Heart right ventricle (tissue), 16 donors: ENCODE measurements around the gene MINAR2. TPM values are rescaled to one million over a fixed set of nuclear protein-coding genes. Genes with fewer than 3 reads are reported as not detected.

Experiments
- ATAC-seq, 8 donors: fragments of 200-7000 bp; cut with Tn5 transposase; one replicate each; pipeline ENCODE4 v1.9.1; 2020; ENCODE audit warnings: mild to moderate bottlenecking in 8 of 8, moderate library complexity in 8 of 8, moderate number of reproducible peaks in 1 of 8
- DNase-seq, 2 donors: peaks; one replicate each; pipeline ENCODE4 v3.0.0-alpha.2; 2020
- H3K27ac ChIP-seq, 10 donors: fragments of 200-600 bp; sonication (generic) in 2 of 10; one replicate each; pipeline versions ENCODE4 v1.5.0 to v1.8.0; 2020 to 2022; ENCODE audit warnings: mild to moderate bottlenecking in 3 of 10
- H3K27me3 ChIP-seq, 7 donors: fragments of 200-600 bp; one replicate each; pipeline ENCODE4 v1.8.0; 2021 to 2022; ENCODE audit warnings: mild to moderate bottlenecking in 2 of 7
- H3K36me3 ChIP-seq, 9 donors: fragments of 200-600 bp; sonication (generic) in 1 of 9; one replicate each; pipeline versions ENCODE4 v1.5.0 to v1.8.0; 2020 to 2022; ENCODE audit warnings: mild to moderate bottlenecking in 2 of 9
- H3K4me1 ChIP-seq, 9 donors: fragments of 200-600 bp; sonication (generic) in 1 of 9; one replicate each; pipeline versions ENCODE4 v1.5.0 to v1.8.0; 2020 to 2022; ENCODE audit warnings: mild to moderate bottlenecking in 4 of 9
- H3K4me3 ChIP-seq, 10 donors: fragments of 200-600 bp; sonication (generic) in 2 of 10; one replicate each; pipeline versions ENCODE4 v1.5.0 to v1.8.0; 2020 to 2022; ENCODE audit warnings: mild to moderate bottlenecking in 7 of 10, moderate library complexity in 2 of 10
- H3K9me3 ChIP-seq, 11 donors: fragments of 200-600 bp in 10 of 11; sonication (generic) in 2 of 11; one replicate each; pipeline versions ENCODE4 v1.5.0 to v1.8.0; 2013 to 2022; ENCODE audit warnings: mild to moderate bottlenecking in 2 of 11, control low read depth in 1 of 11, moderate library complexity in 1 of 11
- CTCF ChIP-seq, 9 donors: fragments of 200-600 bp; sonication (generic) in 2 of 9; IDR thresholded peaks; one replicate each; pipeline versions ENCODE4 v1.5.0 to v1.8.0; 2021 to 2022; ENCODE audit warnings: antibody characterized with exemption in 9 of 9, mild to moderate bottlenecking in 5 of 9, moderate library complexity in 1 of 9
- WGBS, 2 donors: extraction: QIAGEN DNeasy Blood & Tissue Kit; methylation state at CpG; one replicate each; pipeline ENCODE4 v1.1.7; 2013; ENCODE audit warnings: inconsistent platforms in 1 of 2; 5-methylcytosine and 5-hydroxymethylcytosine counted together
- intact Hi-C, 10 donors: fragments of 100-400 bp; cut with DNase I; formaldehyde crosslinking; loops; one replicate each; pipeline versions ENCODE4 v1.11.1 to v1.14.2; 2022
- polyA plus RNA-seq, 2 donors: library from polyadenylated mRNA; stranded (reverse); fragments of 200-250 nt; gene quantifications; one replicate each; pipeline ENCODE4 v1.2.3, GENCODE V29; 2013
- total RNA-seq, 10 donors: library from RNA; stranded (reverse); fragmentation: NEBNext Ultra II Directional in 3 of 10; extraction: Animal tissue kit (Norgen Biotek cat#: 25700) in 3 of 10; gene quantifications; one replicate each; pipeline versions ENCODE4 v1.2.1 to v1.2.4, GENCODE V29; 2021 to 2023
- donor health status: Arrhythmogenic right ventricular cardiomyopathy.
- donor health status: ischemic (EF 13 %, LVEDD 7.1; RV severe dilation, severe dysfunction).
- donor health status: healthy with polysubstance abuse.
- donor health status: DM: no; HTN: yes; CAD: no.
- donor health status: DM: no; HTN: no; CAD: no.
- donor health status: ischemic (EF 25% LVEDD 6.9; RV normal size, moderate dysfunction).
- donor health status: ischemic (EF 25% LVEDD 5.7; RV mildly dilated, moderate dysfunction).
- donor health status: healthy.
- donor health status: DM: yes; HTN: yes; CAD: no.
- donor health status: Ischemic cardiomyopathy.
- donor health status: ischemic (EF 35%, LVEDD 5.7; RV mildly dilated, moderate dysfunction).
- donor health status: nonischemic (EF 11% LVEDD 7.7; RV severe dilation, severe dysfunction).
- donor health status: DM: yes; HTN: yes; CAD: no.
- donor health status: PGD.
- donor health status: ischemic (EF 29% LVEDD 5.4; RV normal size, mild dysfunction).
- donor health status: nonischemic (EF 23%, LVEDD 6.1; RV moderate dilation, normal function).

The MINAR2 gene
- total and polyA plus RNA-seq, 12 donors: 0.01 TPM; not detected in 11

DNA sequence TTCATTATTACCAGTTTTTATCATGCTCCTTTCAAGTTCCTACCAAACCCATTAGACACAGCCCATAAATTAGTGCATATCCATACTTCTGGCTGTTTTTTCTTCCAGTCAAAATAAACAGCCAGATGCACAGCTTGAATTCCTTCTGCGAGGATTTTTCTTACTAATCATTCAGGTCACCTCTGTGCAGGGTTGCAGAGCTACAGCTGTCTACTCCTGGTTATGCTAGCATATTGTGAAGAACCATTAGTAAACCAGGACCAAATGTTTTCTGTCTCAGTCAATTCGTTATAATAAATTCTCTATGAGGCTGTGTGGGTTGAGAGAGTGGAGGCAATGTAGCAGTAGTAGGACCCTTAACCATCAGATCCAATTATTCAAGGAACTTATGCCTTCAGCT, 8.1 kb upstream of the MINAR2 start:
- Histone ChIP-seq H3K4me1 (no peaks in the 10 kb centered on the region), H3K4me3 (no peak overlapping the region), H3K36me3 (no peaks in the 10 kb centered on the region), H3K9me3 (no peaks in the 10 kb centered on the region), H3K27ac (no peak overlapping the region), H3K27me3 (no peaks in the 10 kb centered on the region)
- no peak for DNase-seq
- no peak for TF ChIP-seq CTCF (IDR thresholded peaks at IDR 0.05)
- no peak for ATAC-seq
- intact Hi-C loops: no loop called here
- 76 to 77% methylated on average over 2 of the region's 2 CpGs for WGBS, 2 donors

DNA sequence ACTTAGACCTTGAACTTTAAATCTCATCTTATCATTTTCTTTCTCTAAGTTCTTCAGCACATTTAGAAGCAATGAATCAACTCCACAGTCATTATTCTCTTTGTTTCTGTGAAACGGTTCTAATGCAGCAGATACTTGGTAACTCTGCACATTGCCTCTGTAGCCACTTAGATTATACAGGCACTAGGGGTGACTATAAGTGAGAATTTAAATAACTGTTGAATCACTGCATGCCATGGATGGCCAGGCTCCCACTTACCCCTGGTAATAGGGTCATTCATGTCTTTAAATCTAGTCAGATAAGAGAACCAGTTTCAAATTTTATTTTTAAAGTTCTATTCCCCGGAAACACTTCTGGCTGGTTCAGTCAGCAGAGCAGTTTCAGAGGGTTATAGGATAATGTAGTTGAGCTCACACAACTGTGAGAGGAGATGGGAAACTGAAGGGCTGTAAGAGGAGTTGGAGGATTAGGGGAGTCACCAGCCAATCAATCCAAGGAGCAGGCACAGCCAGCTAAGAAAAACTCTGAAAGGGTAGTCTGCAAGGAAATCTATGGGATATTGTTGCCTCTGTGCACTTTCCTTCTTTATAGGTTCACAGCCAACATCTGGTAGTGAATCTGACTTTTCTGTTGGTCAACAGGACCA, 4.2 kb upstream of the MINAR2 start:
- TF ChIP-seq CTCF (IDR thresholded peaks at IDR 0.05): no peak
- H3K36me3 ChIP-seq: no peaks in the 10 kb centered on the region

GRCh38 chr5:129745997-129746396, 1.9 kb upstream of the MINAR2 start:
- intact Hi-C loops: no loop called here
- H3K36me3 ChIP-seq: no peaks in the 10 kb centered on the region

More for the DNA sequence above, 4.2 kb upstream of the MINAR2 start:
- H3K9me3 ChIP-seq: no peaks in the 10 kb centered on the region
- no peaks in the 10 kb centered on the region for H3K4me1 ChIP-seq
- WGBS, 2 donors: 56 to 57% methylated on average over 2 of the region's 2 CpGs
- no peaks in the 10 kb centered on the region for H3K27me3 ChIP-seq
- ATAC-seq: no peak
- no peak for DNase-seq
- intact Hi-C loops: no loop called here
- no peak overlapping the region for H3K27ac ChIP-seq
- H3K4me3 ChIP-seq: no peak overlapping the region

DNA sequence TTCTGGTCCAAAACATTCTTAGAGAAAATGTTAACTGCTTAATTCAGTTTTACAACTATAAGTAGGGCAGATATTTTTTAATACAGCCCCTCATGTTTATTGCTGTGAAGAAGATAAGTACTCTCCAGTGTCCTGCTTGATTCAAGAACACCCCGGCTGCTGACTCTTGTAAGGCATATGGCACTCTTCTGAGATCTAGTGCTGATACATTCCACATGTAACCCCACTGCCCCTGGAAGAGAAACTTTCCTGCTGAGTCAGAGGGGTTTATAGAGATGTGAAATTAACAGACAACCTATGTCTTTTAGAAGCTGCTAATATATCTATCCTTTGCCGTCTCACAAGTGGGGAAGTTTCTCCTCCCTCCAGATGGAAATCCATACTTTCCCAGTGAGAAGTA, 1.0 kb upstream of the MINAR2 start:
- DNase-seq (no peak), ATAC-seq (no peak)
- Histone ChIP-seq H3K9me3 (no peaks in the 10 kb centered on the region), H3K36me3 (no peaks in the 10 kb centered on the region), H3K27ac (no peak overlapping the region), H3K27me3 (no peaks in the 10 kb centered on the region), H3K4me3 (no peak overlapping the region), H3K4me1 (no peaks in the 10 kb centered on the region)
- TF ChIP-seq CTCF (IDR thresholded peaks at IDR 0.05): no peak
- intact Hi-C loops: no loop called here
- WGBS, 2 donors: 67 to 71% methylated on average over 2 of the region's 2 CpGs

More at GRCh38 chr5:129745997-129746396, 1.9 kb upstream of the MINAR2 start:
- WGBS, 2 donors: 90 to 94% methylated on average over 4 of the region's 4 CpGs
- no peak for TF ChIP-seq CTCF (IDR thresholded peaks at IDR 0.05)
- Histone ChIP-seq H3K4me3 (no peak overlapping the region), H3K27ac (no peak overlapping the region), H3K27me3 (no peaks in the 10 kb centered on the region), H3K4me1 (no peaks in the 10 kb centered on the region), H3K9me3 (no peaks in the 10 kb centered on the region)
- ATAC-seq (no peak), DNase-seq (no peak)
